T47D (cell line): ENCODE results near the gene FCN2.

Source experiments
- DNase-seq, 2 experiments: peaks; one replicate each; pipeline versions ENCODE4 v3.0.0 to v3.0.0-alpha.2; 2011 to 2012; ENCODE audit warnings: low read depth in 1 of 2, low spot score in 1 of 2
- JUND ChIP-seq: IDR thresholded peaks from 2 replicates; pipeline ENCODE4 v1.6.1; 2012; ENCODE audit warnings: low read depth
- in situ Hi-C: cut with HindIII; loops from 2 replicates; pipeline ENCODE4 v1.10.0; 2016; ENCODE audit warnings: low sequenced_read_pairs, low pct_unique_long_range_greater_than_20kb

Gene FCN2

DNA sequence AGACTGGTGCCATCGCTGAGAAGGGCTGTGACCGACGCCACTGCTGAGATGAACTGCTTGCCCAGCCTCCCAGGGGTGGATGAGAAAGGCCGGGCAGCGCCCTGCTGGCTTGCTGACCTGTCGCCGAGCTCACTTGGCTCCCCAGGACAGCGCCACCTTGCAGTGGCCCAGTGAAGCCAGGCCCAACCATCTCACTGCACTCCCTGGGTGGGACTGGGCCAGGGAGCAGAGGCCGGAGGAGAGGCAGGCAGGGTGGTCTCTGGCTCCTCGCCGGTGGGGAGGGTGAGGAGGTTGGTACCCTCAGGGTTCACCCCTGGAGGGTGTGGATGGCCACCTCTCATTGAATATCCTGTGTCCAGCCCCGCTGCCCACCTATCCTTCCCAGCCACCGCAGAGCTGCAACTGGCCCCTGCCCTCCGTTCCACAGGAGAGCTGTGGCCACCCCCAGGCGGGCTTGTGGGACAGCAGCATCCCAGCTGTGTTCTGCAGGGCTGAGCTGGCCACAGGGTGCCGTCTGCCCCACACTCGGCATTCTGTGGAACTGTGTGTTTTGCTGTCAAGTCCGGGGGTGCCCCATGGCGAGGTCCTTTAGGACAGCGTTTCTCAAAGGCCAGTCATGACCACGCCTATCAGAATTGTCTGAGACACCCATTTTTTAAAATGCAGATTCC lies 41.0 kb upstream of the FCN2 start:
- in situ Hi-C loops: no loop called here
- TF ChIP-seq JUND: no peak

DNA sequence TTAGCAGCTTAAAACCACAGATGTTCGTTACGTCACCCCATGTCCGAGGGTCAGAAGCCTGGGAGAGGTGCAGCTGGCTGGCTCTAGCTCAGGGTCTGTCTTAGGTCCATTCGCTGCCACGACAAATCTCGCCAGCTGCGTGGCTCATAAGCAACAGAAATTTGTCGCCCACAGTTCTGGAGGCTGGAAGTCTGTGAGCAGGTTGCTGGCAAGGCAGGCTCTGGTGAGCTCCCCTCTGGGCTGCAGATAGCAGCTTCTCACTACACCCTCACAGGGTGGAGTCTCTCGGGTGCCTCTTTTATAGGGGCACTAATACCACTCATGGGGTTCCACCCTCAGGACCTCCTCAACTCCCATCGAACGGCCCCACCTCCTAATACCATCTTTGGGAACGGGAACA lies 40.1 kb upstream of the FCN2 start:
- in situ Hi-C loops: no loop called here
- TF ChIP-seq JUND: no peak
- DNase-seq: no peak

More for the DNA sequence above, 41.0 kb upstream of the FCN2 start:
- DNase-seq: peak in 1 of 2 experiments; percentile 18

DNA sequence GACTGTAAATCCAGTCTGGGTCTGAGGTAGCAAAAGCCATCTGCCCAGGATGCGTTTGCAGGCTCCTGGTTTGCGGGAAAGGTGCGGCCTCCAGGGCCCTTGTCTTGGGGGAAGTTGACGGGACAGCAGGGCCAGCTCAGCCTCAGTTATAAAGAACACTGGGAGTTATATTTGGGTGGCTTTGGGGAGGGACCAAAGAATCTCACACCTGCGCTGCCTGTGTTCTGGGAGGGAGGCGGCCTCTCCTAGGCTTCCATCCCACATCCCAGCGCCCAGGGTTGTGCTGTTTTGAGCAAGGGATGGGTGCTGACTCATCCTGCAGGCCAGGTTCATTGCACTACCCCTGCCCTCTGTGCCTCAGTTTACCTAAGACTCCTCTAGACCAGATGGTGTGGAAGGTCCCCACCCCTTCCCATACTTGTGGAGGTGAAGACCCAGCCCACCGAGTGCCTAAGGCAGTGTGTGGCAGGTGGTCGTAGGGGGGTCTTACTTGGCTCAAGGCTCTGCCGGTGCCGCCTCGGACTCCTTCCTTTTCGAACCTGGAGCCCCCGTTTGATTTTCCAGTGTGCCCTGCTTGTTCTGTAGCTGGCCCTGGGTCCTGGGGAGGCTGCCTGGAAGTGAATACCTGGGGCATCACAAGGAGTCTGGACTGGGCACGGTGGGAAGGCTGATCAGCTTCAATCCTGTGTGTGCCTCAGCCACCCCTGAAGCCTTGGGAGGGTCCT lies 39.3 kb upstream of the FCN2 start:
- DNase-seq: no peak
- in situ Hi-C loops: no loop called here
- no peak for TF ChIP-seq JUND

DNA sequence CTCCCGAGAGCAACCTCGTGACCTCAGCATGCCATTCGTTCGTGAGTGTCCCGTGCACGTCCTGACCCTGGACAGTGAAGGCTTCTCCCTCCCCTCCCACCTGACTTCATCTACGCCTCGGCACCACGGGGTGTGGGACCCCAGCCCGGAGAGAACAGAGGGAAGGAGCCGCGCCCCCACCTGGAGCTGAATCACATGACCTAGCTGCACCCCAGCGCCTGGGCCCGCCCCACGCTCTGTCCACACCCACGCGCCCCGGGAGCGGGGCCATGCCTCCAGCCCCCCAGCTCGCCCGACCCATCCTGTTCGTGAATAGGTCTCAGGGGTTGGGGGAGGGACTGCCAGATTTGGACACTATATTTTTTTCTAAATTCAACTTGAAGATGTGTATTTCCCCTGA lies 38.3 kb upstream of the FCN2 start:
- no peak for DNase-seq
- TF ChIP-seq JUND: no peak
- in situ Hi-C loops: no loop called here

DNA sequence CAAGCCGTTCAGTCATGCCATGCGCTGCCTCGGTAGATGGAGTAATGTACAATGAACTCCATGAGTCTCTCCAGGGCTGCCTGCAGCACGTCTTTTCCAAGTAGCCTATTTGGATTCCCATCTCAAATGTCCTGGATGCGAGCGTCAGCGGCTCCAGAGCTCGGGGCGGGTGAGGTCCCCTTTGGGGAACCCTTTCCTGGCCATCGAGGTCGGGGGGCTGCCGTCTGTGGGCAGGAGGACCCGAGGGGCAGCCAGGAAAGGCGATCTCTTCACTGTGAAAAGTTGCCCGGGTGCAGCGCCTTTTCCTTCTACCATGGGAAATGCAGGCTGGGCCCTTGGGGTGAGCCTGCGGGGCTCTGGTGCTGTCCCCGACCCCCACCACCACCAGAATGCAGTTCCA lies 36.9 kb upstream of the FCN2 start:
- no peak for DNase-seq
- TF ChIP-seq JUND: no peak
- in situ Hi-C loops: no loop called here

GRCh38 chr9:134844821-134845220 lies 35.8 kb upstream of the FCN2 start:
- in situ Hi-C loops: no loop called here
- no peak for TF ChIP-seq JUND
- no peak for DNase-seq

- DNase-seq: no peak
- no peak for TF ChIP-seq JUND
- in situ Hi-C loops: no loop called here
Observed at GRCh38 chr9:134846187-134846586, 34.4 kb upstream of the FCN2 start.

DNA sequence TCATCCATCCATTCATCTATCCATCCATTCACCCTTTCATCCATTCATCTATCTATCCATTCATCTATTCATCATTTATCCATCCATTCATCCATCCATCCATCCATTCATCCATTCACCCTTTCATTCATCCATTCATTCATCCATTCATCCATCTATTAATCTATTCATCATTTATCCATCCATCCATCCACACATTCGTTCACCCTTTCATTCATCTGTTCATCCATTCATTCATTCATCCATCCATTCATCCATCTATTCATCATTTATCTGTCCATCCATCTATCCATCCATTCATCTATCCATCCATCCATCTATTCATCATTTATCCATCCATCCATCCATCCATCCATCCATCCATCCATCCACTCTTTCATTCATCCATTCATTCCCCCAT lies 33.9 kb upstream of the FCN2 start:
- TF ChIP-seq JUND: no peak
- no peak for DNase-seq
- in situ Hi-C loops: no loop called here

DNA sequence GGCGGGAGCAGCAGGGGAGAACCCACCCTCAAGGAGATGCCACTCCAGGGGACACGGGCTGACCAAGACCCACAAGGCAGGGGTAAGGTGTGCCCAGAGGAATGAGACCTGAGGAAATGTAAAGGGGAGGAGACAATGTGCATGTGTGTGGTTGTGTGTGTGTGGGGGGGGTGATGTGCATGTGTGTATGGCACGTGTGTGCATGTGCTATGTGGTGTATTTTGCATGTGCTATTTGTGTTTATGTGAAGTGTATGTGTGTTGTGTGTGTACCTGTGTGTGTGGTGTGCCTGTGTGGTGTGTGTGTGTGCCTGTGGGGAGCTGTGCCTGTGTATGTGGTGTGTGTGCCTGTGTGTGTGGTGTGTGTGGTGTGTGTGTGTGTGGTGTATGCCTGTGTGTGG lies 33.5 kb upstream of the FCN2 start:
- in situ Hi-C loops: no loop called here
- no peak for TF ChIP-seq JUND
- no peak for DNase-seq

DNA sequence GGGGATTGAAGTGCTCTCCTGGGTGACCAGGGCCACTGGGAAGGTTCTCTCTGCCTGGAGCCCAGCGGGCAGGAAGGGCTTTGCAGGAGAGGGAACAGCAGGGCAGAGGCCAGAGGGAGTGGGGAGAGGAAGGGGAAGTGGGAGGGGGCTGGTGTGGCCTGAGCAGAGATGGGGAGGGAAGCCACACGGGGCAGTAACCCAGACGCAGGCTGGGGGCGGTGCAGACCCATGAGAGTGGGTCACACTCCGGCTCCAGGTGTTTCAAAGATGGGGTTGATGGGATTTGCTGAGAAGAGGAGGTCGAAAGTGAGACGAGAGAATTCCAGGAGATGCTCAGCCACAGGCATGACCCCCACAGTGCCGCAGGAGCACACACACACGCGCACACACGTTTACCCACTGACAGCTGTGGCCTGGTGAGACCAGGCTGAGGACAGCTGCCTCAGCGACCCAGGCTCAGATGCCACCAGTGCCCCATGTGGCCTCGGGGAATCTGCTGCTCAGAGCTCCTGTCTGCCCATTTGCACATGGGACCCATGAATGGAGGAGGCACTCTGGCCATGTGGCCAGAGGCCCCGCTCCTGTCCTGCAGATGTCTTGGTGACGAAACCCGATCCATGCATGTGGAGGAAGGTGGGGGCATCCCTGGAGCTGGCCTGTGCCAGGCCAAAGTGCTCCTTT lies 32.7 kb upstream of the FCN2 start:
- in situ Hi-C loops: no loop called here
- TF ChIP-seq JUND: no peak

DNA sequence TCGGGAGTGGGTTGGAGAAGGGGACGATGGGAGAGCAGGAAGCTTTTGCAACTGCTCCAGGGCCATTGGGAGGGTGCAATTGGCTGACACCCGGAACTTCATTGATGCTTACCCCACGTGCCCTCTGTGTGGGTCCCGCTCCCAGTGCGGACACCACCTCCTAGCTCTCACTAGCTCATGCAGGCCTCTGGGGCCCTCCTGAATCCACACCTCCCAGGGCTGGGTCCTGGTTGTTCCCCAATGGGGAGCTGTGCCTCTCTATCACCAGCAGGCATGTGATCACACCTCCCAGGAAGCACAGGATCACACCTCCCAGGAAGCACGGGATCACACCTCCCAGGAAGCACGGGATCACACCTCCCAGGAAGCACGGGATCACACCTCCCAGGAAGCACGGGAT lies 32.1 kb upstream of the FCN2 start:
- TF ChIP-seq JUND: no peak
- in situ Hi-C loops: no loop called here

More for the DNA sequence above, 32.7 kb upstream of the FCN2 start:
- DNase-seq: no peak

GRCh38 chr9:134850611-134851010 lies 30.0 kb upstream of the FCN2 start:
- no peak for TF ChIP-seq JUND
- DNase-seq: no peak
- in situ Hi-C loops: no loop called here

More for the DNA sequence above, 32.1 kb upstream of the FCN2 start:
- no peak for DNase-seq

DNA sequence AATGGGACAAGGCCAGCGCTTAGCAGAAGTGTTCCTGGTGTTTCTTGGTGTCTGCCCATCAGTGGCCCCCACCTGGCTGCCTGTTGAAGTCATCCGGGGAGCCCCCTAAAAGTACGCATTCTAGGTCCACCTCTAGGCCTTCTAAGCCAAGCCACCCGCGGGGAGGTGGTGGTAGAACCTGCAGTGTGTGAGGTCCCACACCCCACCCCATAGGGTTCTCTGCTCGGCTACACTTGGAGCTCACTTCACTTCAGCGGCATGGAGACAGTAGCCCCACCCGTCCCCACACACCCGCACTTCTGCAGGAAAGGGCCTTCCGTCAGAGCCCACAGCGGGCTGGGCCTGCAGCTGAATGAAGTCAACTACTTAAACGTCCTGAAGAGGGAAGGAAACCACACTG lies 29.6 kb upstream of the FCN2 start:
- no peak for TF ChIP-seq JUND
- no peak for DNase-seq
- in situ Hi-C loops: no loop called here
